ENCODE results near the gene SUMO3.

The SUMO3 gene

DNA sequence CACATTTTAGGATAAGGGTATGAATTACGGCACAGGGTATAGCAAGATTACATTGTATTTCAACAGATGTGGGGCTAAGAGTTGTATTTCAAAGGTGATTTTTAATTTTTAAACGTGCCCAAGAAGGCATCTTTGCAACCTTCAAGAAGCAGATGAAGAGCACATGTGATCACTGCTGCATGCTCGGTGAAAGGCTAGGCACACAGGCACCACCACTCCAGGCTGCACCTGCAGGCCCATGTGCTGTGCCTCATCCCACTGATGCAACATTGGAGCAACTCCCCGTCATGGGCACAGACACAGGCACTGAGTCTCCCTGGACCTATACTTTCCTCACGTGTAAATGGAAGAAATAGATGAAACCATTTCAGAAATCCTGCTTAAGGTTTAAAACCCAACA, 39.8 kb downstream of the SUMO3 start:
- DNase-seq: no peak

DNA sequence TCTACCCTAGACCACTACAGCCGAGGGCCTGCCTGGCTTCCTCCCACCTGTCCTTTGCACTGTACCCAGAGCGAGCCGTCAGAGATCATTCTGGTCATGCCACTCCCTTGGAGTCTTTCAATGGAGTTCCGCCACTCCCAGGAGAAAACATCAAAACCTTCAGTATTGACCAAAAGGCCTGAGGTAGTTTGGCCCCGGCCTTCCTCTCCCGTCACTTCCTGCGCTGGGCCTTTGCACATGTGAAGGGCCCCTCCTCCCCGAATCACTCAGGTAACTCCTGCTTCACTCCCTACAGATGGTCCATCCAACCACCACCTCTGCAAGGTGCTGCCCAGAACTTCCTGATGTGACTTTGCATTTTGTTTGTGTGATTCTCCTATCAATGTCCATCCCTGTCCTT, 42.9 kb downstream of the SUMO3 start:
- no peak for DNase-seq

DNA sequence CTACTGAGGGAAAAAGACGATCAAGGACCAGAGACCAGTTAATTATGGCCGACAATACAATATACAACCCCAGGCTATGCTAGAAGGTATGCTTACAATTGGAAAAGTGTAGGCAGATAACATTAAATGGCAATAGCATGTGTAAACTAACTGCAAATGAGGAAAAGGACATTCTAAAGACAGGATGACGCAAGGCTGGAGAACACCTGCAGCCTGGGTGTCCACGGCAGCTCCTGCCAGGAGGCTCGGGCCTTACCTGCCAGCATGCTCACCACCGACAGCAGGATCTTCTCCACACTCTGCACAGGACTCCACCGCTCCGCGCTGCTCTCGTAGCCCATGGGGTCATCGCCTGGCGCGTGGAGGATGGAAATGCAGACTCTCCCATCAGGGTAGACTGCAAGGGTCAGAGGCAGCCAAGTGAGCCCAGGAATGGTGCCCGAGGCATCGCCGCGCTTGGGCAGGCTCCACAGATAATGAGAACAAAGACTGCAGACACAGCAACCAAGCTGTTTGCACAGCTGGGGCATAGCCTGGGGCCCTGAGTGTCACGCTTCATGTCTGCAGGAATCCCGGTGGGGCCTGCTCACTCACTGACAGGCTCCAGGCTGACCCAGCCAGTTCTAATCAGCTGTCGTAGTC, 44.5 kb downstream of the SUMO3 start:
- DNase-seq: no peak

DNA sequence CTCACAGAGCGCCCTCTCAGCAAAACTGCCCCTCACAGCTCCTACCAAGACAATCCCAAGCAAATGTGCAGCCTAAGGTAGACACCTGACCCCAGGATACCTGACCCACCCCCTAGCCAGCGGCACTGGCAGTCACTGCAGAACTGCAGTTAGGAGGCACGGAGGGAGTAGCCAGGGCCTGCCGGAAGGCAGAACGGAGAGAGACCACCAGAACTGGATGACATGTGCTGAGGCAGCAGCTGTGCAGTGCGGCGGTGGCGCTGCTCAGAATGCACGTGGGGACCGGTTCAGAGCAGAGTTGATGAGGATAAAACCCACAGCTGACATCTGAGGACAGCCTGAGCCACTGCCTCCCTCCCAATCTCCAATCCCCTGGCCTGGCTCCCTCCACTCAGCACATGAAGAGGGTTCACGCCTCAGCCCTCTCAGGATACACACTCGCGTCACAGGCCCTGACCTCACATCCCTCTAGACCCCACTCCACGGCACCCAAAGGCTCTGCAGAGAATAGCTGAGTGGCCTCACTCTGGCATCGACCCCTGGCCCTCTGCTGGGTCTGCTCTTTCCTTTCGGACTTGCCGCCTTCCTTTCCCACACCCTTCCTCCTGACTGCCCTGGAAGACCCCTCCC, 45.9 kb downstream of the SUMO3 start:
- no peak for DNase-seq

DNA sequence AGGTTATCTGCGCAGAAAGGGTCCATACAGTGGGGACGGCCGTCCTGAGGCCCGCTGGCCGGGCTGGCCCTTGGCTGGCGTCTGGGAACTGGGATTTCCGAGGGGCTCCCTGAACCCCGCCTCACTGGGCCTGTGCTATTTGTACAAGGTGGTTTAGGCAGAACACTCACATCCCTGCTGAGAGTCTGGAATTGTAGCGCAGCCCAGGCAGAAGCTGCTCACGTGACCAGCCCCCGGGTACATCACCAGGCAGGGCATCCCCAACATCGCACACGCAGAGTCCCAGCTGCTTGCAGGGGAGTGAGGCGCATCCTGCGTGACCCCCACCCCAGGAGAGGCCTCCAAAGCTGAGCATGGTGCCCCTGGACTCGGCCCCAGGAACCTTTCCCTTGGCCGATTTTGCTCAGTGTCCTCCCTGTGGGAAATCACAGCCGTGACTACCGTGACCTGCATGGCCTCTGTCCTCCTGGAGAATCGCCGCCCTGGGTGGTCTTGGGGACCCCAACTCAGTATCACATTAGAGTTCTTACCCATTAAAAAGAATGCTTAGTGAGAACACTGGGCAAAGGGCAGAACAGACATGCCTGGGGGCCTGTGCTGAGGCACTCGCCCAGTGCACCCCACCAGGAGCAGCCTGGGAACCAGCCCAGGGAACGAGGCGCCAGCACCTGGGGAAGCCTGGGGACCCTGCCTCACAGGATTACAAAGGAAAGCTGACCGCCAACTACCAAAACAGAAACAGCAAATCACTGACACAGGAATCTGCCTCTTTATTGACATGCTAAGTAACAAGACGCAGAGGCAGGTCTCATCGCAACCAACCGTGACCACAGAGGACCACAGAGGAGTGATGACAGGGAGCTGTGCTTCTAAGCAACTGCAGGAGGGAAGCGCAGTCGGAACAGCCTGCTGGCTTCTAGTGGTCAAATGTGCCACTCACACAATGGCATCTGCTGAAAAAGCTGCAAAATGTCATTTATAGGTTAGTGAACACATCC, 49.7 kb downstream of the SUMO3 start:
- no peak for DNase-seq

DNA sequence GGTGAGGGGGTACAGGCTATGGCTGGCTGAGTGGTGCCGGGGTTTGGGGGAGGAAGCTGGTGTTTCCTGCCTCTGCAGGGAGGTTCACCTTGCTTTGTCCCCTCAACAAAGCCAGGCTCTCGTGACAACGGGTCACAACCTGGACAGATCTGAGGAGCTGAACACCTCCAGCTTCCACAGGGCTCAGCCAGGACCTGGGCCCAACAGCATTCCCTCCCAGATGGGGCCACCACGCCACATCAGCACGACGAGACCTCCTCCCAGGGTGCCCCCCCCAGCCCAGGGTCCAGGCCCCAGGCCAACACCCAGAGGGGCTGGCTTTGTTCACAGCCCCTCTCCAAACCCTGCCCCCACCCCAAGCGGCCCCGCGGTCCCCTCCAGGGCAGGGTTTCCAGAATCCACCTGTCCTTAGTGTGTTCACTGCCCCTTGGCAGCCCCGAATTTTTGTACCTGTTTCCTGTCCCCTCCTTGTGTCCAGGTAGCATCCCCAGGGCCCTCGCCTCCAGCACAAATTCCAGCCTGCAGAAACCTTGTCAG, 51.0 kb downstream of the SUMO3 start:
- DNase-seq: no peak

DNA sequence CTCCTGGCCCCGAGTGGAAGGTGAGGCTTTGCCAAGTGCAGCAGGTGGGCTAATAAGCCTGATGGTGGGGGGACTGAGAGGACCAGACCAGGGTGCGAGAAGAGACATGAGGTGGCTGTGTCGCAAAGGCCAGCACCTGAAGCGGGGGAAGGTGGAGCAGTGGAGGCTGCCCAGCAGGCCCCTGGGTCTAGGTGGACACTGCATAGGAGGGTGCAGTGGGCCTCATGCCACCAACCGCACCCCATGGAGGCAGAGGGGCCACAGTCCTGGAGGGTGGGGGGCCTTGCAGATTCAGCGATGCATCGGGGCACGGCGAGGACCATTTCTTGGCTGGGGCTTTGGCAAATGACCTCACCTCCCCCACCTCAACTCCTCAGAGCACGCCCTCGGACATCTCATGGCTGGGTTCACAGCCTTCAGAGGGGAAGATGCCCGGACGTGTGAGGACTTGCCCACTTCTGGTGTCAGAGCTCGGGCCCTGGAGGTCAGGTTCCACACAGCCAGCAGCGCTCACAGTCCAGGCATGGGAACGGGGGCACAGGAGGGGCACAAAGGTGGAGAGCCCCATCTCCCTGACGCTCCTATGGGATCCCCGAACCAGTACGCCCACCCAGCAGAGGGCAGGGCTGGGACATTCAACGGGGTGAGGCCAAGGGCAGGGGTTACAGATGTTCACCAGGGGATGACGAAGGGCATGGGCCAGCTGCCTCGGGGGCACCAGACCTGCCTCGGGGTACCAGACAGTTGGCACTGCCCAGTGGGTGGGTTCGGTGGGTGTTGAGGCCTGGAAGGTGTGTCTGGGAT, 51.6 kb downstream of the SUMO3 start:
- DNase-seq: no peak

DNA sequence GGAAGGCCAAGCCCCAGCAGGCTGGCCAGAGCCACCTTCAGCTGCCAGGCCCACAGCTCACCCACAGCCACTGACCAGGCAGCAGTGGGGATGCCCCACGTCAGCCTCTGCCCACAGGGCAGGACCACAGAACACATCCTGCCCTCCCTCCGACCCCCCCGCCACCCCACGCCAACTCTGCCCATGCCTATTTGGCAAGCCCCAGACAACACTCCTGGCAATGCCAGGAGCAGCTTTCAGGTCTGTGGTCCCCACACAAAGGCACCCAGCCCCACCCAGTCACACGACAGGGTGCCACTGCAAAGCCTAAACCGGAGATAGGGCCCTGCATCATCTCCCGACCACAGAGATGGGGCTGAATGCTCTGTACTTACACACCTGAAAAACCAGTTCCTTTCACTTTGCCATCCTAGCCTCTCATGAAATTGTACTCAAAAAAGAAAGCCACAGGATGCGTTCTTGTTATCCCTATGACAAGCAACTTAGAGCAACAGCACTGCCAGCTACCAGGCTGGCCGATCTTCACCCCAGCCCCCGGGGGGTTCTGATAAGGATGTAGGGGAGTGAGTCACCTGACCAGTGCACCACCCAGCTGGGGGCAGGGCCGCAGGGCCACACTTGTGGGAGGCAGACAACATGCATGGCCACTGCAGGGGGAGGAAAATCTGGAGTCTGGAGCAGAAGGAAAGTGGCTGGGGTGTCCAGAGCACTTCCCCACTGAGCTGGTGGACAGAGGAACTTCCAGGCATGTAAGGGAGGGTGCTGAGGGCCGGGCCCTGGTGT, 52.4 kb downstream of the SUMO3 start:
- DNase-seq: no peak

DNA sequence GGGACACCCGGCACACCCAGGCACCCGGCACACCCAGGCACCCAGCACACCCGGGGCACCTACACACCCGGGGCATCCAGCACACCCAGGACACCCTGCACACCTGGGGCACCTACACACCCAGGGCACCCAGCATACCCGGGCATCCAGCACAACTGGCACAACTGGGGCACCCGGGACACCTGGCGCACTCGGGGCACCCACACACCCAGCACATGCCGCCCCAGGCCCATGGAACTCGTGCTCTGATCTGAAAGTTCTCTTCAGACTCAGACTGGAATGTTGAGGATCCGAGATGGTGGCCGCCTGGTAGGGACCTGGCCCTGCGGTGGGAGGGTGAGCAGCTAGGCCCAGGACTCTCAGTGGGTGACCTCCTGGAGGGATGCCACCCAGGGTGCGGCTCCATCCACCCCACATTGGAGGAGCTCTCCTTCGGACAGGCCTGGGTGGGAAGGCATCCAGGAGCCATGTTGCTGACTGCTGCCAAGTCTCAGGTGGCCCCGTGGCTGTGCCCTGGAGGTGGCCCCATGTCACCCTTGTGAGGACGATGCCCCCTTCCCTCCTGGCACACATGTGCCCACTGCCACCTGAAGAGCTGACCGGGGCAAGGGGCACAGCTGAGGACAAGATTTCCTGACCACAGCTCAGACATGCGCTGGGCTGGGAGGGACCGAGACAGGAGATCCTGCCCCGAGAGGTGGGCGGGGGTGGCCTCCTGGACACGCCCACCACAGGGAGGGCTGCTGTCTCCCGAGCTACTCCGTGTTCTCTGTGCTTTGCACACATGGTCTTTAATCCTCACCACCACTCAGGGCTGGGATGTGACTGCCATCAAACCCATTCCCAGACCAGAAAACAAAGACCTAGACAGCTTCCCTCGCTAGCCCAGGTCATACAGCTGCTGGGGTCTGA, 53.3 kb downstream of the SUMO3 start:
- DNase-seq: no peak

DNA sequence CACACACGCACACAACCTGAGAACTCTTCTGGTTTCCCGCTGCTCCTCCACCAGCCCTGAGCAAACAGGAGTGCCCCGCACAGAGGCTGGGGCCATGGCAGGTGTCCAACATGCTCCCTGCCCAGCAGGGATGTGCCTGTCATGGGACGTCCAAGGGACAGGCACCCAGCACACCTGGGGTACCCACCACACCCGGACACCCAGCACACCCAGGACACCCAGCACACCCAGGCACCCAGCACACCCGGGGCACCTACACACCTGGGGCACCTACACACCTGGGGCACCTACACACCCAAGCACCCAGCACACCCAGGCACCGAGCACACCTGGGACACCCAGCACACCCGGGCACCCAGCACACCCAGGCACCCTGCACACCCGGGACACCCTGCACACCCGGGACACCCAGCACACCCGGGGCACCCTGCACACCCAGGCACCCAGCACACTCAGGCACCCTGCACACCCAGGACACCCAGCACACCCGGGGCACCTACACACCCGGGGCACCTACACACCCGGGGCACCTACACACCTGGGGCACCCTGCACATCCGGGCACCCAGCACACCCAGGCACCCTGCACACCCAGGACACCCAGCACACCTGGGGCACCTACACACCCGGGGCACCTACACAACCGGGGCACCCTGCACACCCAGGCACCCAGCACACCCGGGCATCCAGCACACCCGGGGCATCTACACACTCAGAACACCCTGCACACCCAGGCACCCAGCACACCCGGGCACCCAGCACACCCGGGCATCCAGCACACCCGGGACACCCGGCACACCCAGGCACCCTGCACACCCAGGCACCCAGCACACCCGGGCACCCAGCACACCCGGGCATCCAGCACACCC, 54.2 kb downstream of the SUMO3 start:
- no peak for DNase-seq

DNA sequence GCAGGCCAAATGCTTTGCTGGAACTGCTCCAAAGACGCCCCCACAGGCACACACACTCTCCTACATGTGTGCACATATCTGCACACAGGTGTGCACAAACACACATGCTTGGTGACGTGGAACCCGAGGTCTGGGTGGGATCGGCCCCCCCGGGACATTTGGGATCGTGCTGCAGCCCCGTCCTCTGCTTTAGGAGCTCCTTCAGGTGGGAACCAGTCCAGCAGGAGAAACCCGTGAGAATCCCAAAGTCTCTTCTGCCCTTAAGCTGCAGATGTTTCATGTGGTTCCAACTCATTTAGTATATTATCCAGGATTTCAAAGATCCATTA, 54.8 kb downstream of the SUMO3 start:
- no peak for DNase-seq

DNA sequence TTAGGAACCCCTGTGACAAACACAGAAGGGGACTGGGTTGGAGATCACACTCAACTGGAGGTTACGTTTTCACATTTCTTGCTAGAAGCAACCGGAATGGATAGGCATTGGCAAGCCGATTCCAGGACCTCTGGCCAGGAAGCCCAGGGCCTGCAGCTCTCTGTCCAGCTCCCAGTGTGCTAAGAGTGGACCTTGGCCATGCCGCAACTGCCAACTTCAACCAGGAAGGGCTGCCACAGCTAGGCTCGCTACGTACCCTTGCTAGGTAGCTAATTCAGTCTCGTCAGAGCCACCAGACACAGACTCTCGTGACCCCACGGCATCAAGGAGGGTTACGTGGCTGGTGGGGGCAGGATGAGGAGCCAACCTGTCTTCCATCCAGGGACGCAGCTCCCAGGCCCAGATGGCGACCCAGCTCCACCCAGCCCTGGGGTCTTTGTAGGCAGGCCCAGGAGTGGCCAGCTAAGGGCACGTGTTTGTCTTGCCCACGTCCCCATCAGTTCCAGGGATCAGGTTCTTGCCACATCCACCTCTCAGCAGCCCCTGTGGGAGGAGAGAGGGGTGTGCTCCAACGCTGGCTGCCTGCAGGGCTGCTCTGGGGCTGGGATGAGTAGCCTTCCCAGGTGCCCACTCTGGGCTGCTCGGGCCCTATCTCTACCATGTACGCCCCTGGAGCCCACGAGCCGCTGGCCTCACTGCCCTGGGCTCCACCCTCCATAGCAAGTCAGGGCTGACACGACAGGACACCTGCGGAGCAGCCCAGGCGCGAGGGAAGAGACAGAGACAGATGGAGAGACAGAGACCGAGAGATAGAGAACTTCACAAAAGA, 55.4 kb downstream of the SUMO3 start:
- no peak for DNase-seq

DNA sequence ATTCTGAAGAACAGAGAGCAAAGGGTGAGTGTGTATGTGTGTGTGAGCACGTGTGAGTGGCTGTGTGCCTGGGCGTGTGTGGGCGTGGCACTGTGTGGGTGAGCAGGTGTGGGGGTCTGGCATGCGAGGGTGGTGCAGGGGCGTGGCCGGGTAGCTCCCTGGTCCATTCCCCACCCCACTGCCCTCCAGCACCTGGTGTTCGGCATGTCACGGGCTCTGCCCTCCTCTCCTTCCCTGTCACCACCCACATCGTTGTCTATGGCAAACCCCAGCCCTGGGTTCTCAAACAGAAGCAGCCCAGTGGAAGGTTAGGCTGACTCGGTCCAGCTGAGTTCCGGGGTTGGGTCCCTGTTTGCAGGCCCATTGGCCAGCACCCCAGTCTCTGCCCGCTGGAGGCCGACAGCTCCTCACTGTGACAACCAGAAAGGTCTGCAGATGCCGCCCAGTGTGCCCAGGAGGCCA, 56.1 kb downstream of the SUMO3 start:
- no peak for DNase-seq

DNA sequence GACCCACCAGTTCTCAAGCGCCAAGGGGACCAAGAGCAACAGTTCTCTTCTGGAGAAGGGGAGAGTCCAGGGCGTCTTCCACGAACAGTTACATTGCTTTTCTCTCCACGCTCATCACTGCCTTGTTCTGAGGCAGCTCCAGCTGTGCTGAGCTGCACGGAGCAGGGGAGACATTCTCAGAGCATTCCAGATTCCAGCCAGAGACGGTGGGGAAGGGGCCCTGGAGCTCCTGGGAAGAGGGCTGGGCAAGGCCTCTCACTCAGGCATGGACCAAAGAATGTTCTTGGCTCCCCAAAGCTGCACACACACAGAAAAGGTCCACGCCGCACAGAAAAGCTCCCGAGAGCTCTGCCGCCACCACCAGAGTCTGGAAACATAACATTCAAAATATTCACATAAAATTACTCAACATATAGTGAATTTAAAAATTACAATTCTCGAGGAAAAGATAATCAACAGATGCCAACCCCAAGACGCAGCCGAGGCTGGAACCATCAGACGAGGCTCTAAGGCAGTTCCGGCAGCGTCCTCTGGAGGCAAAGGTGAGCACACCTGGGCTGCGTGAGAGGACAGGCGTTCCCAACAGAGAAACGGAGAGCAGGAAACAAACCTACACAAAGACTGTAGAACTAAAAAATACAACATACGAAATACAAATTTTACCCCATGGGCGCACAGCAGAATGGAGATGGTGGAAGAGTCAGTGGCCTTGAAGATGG, 56.7 kb downstream of the SUMO3 start:
- DNase-seq: no peak

DNA sequence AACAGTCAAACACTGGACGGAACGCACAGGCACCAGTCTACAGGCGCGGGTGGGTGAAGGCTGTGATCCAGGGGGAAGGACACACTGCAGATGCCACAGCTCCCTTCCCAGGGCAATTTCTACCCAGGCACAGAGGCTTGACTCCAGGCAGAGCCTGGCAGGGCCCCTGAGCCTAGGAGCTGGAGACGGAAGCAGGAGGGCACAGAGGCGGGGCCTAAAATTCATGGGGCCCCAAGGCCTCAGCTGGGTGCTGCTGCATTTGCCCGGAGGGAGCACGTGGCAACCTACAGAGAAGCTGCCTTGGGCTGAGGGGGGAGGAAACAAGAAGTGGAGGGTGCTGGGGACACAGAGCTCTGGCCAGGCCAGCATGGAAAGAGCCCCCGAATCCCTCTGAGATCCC, 57.5 kb downstream of the SUMO3 start:
- no peak for DNase-seq

DNA sequence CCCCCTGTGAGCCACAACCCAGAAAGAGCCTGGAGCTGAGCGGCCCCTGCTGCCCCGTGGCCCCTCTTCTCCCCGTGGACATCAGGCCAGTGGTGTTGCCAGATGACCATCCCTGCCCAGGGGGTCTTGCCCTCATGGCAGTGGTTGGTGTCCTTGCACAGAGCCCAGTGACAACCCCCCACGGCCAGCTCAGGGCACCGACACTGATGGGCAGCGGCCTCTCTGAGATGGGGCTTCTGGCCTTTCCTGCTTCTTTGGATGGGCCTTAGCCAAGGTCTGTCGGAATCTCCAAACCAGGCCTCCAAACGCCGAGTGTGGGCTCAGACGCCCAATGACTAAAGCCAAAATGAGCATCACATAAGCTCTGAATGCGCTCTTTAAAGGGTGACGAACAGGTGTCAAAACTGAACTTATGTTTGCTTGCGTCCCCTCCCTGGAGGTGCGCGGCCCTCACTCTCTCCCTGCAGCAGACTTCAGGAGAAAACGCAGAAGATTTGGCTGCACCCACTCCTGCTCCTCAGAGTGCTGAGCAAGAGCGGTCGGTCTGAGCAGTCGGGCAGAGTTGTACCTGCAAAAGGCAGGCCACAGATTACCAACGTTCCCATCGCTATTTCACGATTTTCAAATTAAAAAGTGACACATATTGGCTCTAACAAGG, 58.1 kb downstream of the SUMO3 start:
- no peak for DNase-seq

DNA sequence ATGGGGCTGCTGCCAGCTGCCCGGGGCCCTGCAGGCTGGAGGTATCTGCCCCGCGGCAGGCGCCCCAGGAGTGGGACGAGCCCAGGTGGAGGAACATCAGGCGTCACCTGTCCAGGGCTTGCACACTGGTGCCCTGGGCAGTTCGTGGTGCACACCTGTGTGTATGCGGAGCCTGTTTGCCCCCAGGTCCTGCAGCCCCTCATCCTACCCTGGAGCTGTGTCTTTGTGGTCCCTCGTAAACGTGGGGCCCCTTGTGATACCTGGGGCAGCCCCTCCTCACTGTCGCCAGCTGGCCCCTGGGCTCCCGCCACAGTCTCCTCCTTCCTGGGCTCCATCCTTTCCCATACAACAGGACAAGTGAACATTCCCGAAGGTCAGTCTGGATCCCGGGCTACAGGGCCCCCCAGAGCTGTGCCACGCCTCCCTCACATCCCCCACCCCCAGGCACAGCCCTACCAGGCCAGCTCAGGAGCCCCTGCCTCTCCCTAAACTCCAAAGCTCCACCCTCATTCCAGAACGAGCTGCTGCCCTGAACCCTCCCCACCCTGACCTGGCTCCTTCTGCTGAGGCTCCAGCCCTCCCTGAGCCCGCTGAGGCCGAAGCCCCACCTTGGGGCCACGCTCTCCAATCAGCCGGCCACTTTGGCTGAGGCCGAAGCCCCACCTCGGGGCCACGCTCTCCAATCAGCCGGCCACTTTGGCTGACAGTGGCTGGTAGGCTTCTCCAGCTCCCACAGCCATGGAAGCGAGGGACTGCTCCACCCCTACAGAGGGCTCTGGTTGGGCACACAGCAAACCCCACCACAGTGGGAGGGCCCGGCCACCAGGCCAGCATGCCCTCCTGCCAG, 58.9 kb downstream of the SUMO3 start:
- no peak for DNase-seq
